Measurements from ENCODE around the gene CNIH3. TPM values are rescaled to one million over a fixed set of nuclear protein-coding genes. Genes with fewer than 3 reads are reported as not detected.
"Not testable (repeated sequence)": the region's sequence is repeated elsewhere in the genome, so short reads cannot be mapped to it uniquely, and the experiment has no call there.

Gene CNIH3
- 0.12 TPM in 1 of 2 replicates, not detected in the other for total RNA-seq (2014; rRNA removed; shearing (Covaris generic))
- polyA plus RNA-seq (2014; cell fraction: nucleus; rRNA removed) = not detected in 2 replicates

- DNase-seq (ENCODE audit: extremely low read depth, low read depth) = no peak
These were observed at the start of gene CNIH3 for GRCh38 chr1:224615861-224616755. Gene CNIH3 (plus strand): TSS chr1:224616317. CDS start chr1:224617175, 858 bp downstream.

GRCh38 chr1:224566492-224566891 lies 49.6 kb upstream of the CNIH3 start:
- not testable (repeated sequence) for DNase-seq (ENCODE audit: extremely low read depth, low read depth)

GRCh38 chr1:224569276-224569675 lies 46.8 kb upstream of the CNIH3 start:
- DNase-seq (ENCODE audit: extremely low read depth, low read depth) = no peak

GRCh38 chr1:224571975-224572374 lies 44.1 kb upstream of the CNIH3 start:
- DNase-seq (ENCODE audit: extremely low read depth, low read depth) = not testable (repeated sequence)

GRCh38 chr1:224579526-224579925 lies 36.6 kb upstream of the CNIH3 start:
- no peak for DNase-seq (ENCODE audit: extremely low read depth, low read depth)

- no peak for DNase-seq (ENCODE audit: extremely low read depth, low read depth)
These were observed 36.1 kb upstream of the CNIH3 start for GRCh38 chr1:224580006-224580405.

- DNase-seq (ENCODE audit: extremely low read depth, low read depth) = no peak
These were observed 34.1 kb upstream of the CNIH3 start for GRCh38 chr1:224582041-224582440.

- DNase-seq (ENCODE audit: extremely low read depth, low read depth) = no peak
These were observed 32.3 kb upstream of the CNIH3 start for GRCh38 chr1:224583774-224584173.

- DNase-seq (ENCODE audit: extremely low read depth, low read depth) = no peak
These were observed 31.1 kb upstream of the CNIH3 start for GRCh38 chr1:224585051-224585450.

GRCh38 chr1:224587051-224587450 lies 29.1 kb upstream of the CNIH3 start:
- DNase-seq (ENCODE audit: extremely low read depth, low read depth) = no peak

- no peak for DNase-seq (ENCODE audit: extremely low read depth, low read depth)
These were observed 27.6 kb upstream of the CNIH3 start for GRCh38 chr1:224588515-224588914.

- DNase-seq (ENCODE audit: extremely low read depth, low read depth) = no peak
These were observed 27.1 kb upstream of the CNIH3 start for GRCh38 chr1:224589006-224589405.

GRCh38 chr1:224591326-224591725 lies 24.8 kb upstream of the CNIH3 start:
- no peak for DNase-seq (ENCODE audit: extremely low read depth, low read depth)

- no peak for DNase-seq (ENCODE audit: extremely low read depth, low read depth)
These were observed 23.2 kb upstream of the CNIH3 start for GRCh38 chr1:224592636-224593582.

- no peak for DNase-seq (ENCODE audit: extremely low read depth, low read depth)
These were observed 21.8 kb upstream of the CNIH3 start for GRCh38 chr1:224594360-224594759.

- no peak for DNase-seq (ENCODE audit: extremely low read depth, low read depth)
These were observed 21.3 kb upstream of the CNIH3 start for GRCh38 chr1:224594851-224595250.

GRCh38 chr1:224605482-224606181 lies 10.5 kb upstream of the CNIH3 start:
- no peak for DNase-seq (ENCODE audit: extremely low read depth, low read depth)

- no peak for DNase-seq (ENCODE audit: extremely low read depth, low read depth)
These were observed 8.6 kb upstream of the CNIH3 start for GRCh38 chr1:224607188-224608148.

- no peak for DNase-seq (ENCODE audit: extremely low read depth, low read depth)
These were observed 6.8 kb upstream of the CNIH3 start for GRCh38 chr1:224609333-224609732.

Data from NCI-H460 (cell line).